NCI-H2029 treated with DMSO at 0.1 percent for 48 hours (cell line): ENCODE results near the gene GPER1.
"Not testable (repeated sequence)": the region's sequence is repeated elsewhere in the genome, so short reads cannot be mapped to it uniquely, and the experiment has no call there.

ENCODE experiments used
- DNase-seq: peaks from one replicate; lab custom pipeline; 2025; lab: John Stamatoyannopoulos, UW

GPER1 gene

GRCh38 chr7:1070544-1071011 is 17.3 kb upstream of the GPER1 start:
- no peak for DNase-seq

- DNase-seq: no peak
These were observed 16.1 kb upstream of the GPER1 start for GRCh38 chr7:1071731-1072254.

- no peak for DNase-seq
These were observed 14.6 kb upstream of the GPER1 start for GRCh38 chr7:1073142-1073977.

GRCh38 chr7:1074018-1074417 is 13.9 kb upstream of the GPER1 start:
- not testable (repeated sequence) for DNase-seq

- no peak for DNase-seq
These were observed 13.1 kb upstream of the GPER1 start for GRCh38 chr7:1074593-1075431.

GRCh38 chr7:1076184-1077072 is 11.5 kb upstream of the GPER1 start:
- no peak for DNase-seq

- no peak for DNase-seq
These were observed 9.4 kb upstream of the GPER1 start for GRCh38 chr7:1078519-1078918.

- no peak for DNase-seq
These were observed 8.9 kb upstream of the GPER1 start for GRCh38 chr7:1078985-1079384.

GRCh38 chr7:1079546-1079945 is 8.4 kb upstream of the GPER1 start:
- no peak for DNase-seq

- no peak for DNase-seq
These were observed 7.5 kb upstream of the GPER1 start for GRCh38 chr7:1080252-1080920.

- DNase-seq: no peak
These were observed 7.0 kb upstream of the GPER1 start for GRCh38 chr7:1080921-1081255.

- DNase-seq: no peak
These were observed 6.6 kb upstream of the GPER1 start for GRCh38 chr7:1081336-1081735.

- DNase-seq: peak; percentile 46
These were observed 5.9 kb upstream of the GPER1 start for GRCh38 chr7:1081931-1082401.

GRCh38 chr7:1083729-1084657 is 3.9 kb upstream of the GPER1 start:
- DNase-seq: no peak

GRCh38 chr7:1085266-1085665 is 2.6 kb upstream of the GPER1 start:
- DNase-seq: no peak

GRCh38 chr7:1085910-1086421 is 1.9 kb upstream of the GPER1 start:
- no peak for DNase-seq

- no peak for DNase-seq
These were observed 1.1 kb upstream of the GPER1 start for GRCh38 chr7:1086588-1087464.

- DNase-seq: no peak
These were observed 473 bp upstream of the GPER1 start for GRCh38 chr7:1087465-1087814.

- DNase-seq: no peak
These were observed 2.3 kb downstream of the GPER1 start for GRCh38 chr7:1090236-1090635.
